Gastrocnemius medialis (tissue), 4 donors: ENCODE data around the gene C16orf95. TPM values are rescaled to one million over a fixed set of nuclear protein-coding genes. Genes with fewer than 3 reads are reported as not detected.

Experiments
- ATAC-seq, 2 donors: fragments of 150-250 bp; one replicate each; pipeline ENCODE4 v1.9.1; 2016
- DNase-seq, 2 donors: peaks; one replicate each; pipeline ENCODE4 v3.0.0-alpha.2; 2019
- H3K27ac ChIP-seq, 4 donors: fragments of 200-600 bp; sonication (generic); 1 replicate in 1 of 4; 2 replicates in 3 of 4; pipeline ENCODE4 v1.5.1; 2016 to 2018; ENCODE audit warnings: mild to moderate bottlenecking in 2 of 4, moderate library complexity in 1 of 4
- H3K27me3 ChIP-seq, 3 donors: fragments of 200-600 bp; sonication (generic) in 2 of 3; 1 replicate in 1 of 3; 2 replicates in 2 of 3; pipeline versions ENCODE4 v1.5.1 to v1.6.0; 2016 to 2019; ENCODE audit warnings: mild to moderate bottlenecking in 1 of 3, moderate library complexity in 1 of 3
- H3K36me3 ChIP-seq, 2 donors: fragments of 200-600 bp; sonication (generic) in 1 of 2; one replicate each; pipeline ENCODE4 v1.5.1; 2017 to 2018
- H3K4me1 ChIP-seq, 2 donors: fragments of 200-600 bp; sonication (generic) in 1 of 2; one replicate each; pipeline ENCODE4 v1.5.1; 2016 to 2017; ENCODE audit warnings: mild to moderate bottlenecking in 2 of 2
- H3K4me3 ChIP-seq, 4 donors: fragments of 200-600 bp; sonication (generic) in 3 of 4; 1 replicate in 1 of 4; 2 replicates in 3 of 4; pipeline ENCODE4 v1.5.1; 2016 to 2019; ENCODE audit warnings: mild to moderate bottlenecking in 2 of 4
- H3K9me3 ChIP-seq, 3 donors: fragments of 200-600 bp; sonication (generic) in 2 of 3; 1 replicate in 1 of 3; 2 replicates in 2 of 3; pipeline ENCODE4 v1.5.1; 2016 to 2019
- CTCF ChIP-seq, 5 experiments: fragments of 450-650 bp in 3 of 5; fragments of 200-600 bp in 2 of 5; sonication (generic) in 2 of 5; IDR thresholded peaks in 4 of 5; conservative IDR thresholded peaks in 1 of 5; 1 replicate in 4 of 5; 2 replicates in 1 of 5; pipeline ENCODE4 v1.5.1; 2016 to 2019; ENCODE audit warnings: antibody characterized with exemption in 5 of 5, mild to moderate bottlenecking in 3 of 5, moderate library complexity in 3 of 5
- POLR2A ChIP-seq, 2 donors: fragments of 450-650 bp; IDR thresholded peaks; one replicate each; pipeline ENCODE4 v1.6.1; 2017; ENCODE audit warnings: antibody characterized with exemption in 2 of 2, mild to moderate bottlenecking in 2 of 2, moderate library complexity in 2 of 2
- in situ Hi-C, 4 donors: fragments of 200-750 bp; cut with MboI; loops; one replicate each; pipeline versions ENCODE4 v1.15.0 to v1.8.0; 2017; ENCODE audit warnings: low sequenced_read_pairs in 4 of 4
- intact Hi-C: fragments of 100-400 bp; cut with DNase I; formaldehyde crosslinking; loops from one replicate; pipeline ENCODE4 v1.15.1; 2023; ENCODE audit warnings: low total_unique reads
- total RNA-seq, 4 donors: library from RNA; depleted of rRNA; stranded (reverse); fragments of >200 nt; gene quantifications; one replicate each; pipeline versions ENCODE4 v1.1.0 to v1.2.3, GENCODE V29; 2016

The C16orf95 gene
- total RNA-seq, 4 donors from 2014 or later: 0.22 to 3.8 (median 1.3) TPM

GRCh38 chr16:87273471-87274030 is 43.6 kb downstream of the C16orf95 start:
- Histone ChIP-seq H3K9me3 (no peaks in the 10 kb centered on the region), H3K4me1 (no peaks in the 10 kb centered on the region), H3K27me3 (no peaks in the 10 kb centered on the region), H3K36me3 (no peaks in the 10 kb centered on the region), H3K27ac (no peak overlapping the region), H3K4me3 (no peak overlapping the region)
- TF ChIP-seq CTCF (IDR thresholded peaks at IDR 0.05 in 4 of 5, conservative IDR thresholded peaks at IDR 0.05 in 1 of 5) (no peak), POLR2A (IDR thresholded peaks at IDR 0.05) (no peak)
- DNase-seq (no peak), ATAC-seq (no peak)
- intact Hi-C loops (no loop called here), in situ Hi-C loops (loop anchor here in 1 of 4 donors (10.0 kb wide), 1 partner anchor 709 kb away; the partner anchor contains the start of gene FOXC2)

- Histone ChIP-seq H3K36me3 (no peaks in the 10 kb centered on the region), H3K27me3 (no peaks in the 10 kb centered on the region), H3K4me3 (no peak overlapping the region), H3K27ac (no peak overlapping the region), H3K4me1 (no peaks in the 10 kb centered on the region), H3K9me3 (no peaks in the 10 kb centered on the region)
- no peak for DNase-seq
- in situ Hi-C loops (loop anchor here in 1 of 4 donors (10.0 kb wide), 1 partner anchor 706 kb away; the partner anchor contains the start of gene FOXC2), intact Hi-C loops (no loop called here)
- TF ChIP-seq CTCF (IDR thresholded peaks at IDR 0.05 in 4 of 5, conservative IDR thresholded peaks at IDR 0.05 in 1 of 5): no peak
- no peak for TF ChIP-seq POLR2A (IDR thresholded peaks at IDR 0.05)
- no peak for ATAC-seq
Measured at GRCh38 chr16:87271256-87271655, 45.9 kb downstream of the C16orf95 start.

- H3K36me3 ChIP-seq: no peaks in the 10 kb centered on the region
- no peak overlapping the region for H3K27ac ChIP-seq
- H3K4me1 ChIP-seq: no peaks in the 10 kb centered on the region
- H3K9me3 ChIP-seq: no peaks in the 10 kb centered on the region
- no peak overlapping the region for H3K4me3 ChIP-seq
- H3K27me3 ChIP-seq: no peaks in the 10 kb centered on the region
- in situ Hi-C loops: no loop called here
- TF ChIP-seq POLR2A (IDR thresholded peaks at IDR 0.05) (no peak), CTCF (IDR thresholded peaks at IDR 0.05 in 4 of 5, conservative IDR thresholded peaks at IDR 0.05 in 1 of 5) (no peak)
- ATAC-seq (no peak), DNase-seq (no peak)
- intact Hi-C loops: no loop called here
Measured at GRCh38 chr16:87267566-87267965, 49.6 kb downstream of the C16orf95 start.

- in situ Hi-C loops: no loop called here
- no peaks in the 10 kb centered on the region for H3K36me3 ChIP-seq
- no peaks in the 10 kb centered on the region for H3K9me3 ChIP-seq
- no peak overlapping the region for H3K4me3 ChIP-seq
- intact Hi-C loops: no loop called here
- H3K27me3 ChIP-seq: no peaks in the 10 kb centered on the region
- no peak for DNase-seq
- ATAC-seq: no peak
- TF ChIP-seq CTCF (IDR thresholded peaks at IDR 0.05 in 4 of 5, conservative IDR thresholded peaks at IDR 0.05 in 1 of 5) (no peak), POLR2A (IDR thresholded peaks at IDR 0.05) (no peak)
- H3K27ac ChIP-seq: no peak overlapping the region
- H3K4me1 ChIP-seq: no peaks in the 10 kb centered on the region
Measured at GRCh38 chr16:87266846-87267245, 50.3 kb downstream of the C16orf95 start.

- no peaks in the 10 kb centered on the region for H3K27me3 ChIP-seq
- no peaks in the 10 kb centered on the region for H3K36me3 ChIP-seq
- in situ Hi-C loops: no loop called here
- TF ChIP-seq POLR2A (IDR thresholded peaks at IDR 0.05) (no peak), CTCF (IDR thresholded peaks at IDR 0.05 in 4 of 5, conservative IDR thresholded peaks at IDR 0.05 in 1 of 5) (no peak)
- H3K9me3 ChIP-seq: no peaks in the 10 kb centered on the region
- intact Hi-C loops: no loop called here
- H3K27ac ChIP-seq: no peak overlapping the region
- ATAC-seq (no peak), DNase-seq (no peak)
- no peaks in the 10 kb centered on the region for H3K4me1 ChIP-seq
- H3K4me3 ChIP-seq: no peak overlapping the region
Measured at GRCh38 chr16:87265261-87265660, 51.9 kb downstream of the C16orf95 start.
